ENCODE measurements around the gene RHBG.

DNA sequence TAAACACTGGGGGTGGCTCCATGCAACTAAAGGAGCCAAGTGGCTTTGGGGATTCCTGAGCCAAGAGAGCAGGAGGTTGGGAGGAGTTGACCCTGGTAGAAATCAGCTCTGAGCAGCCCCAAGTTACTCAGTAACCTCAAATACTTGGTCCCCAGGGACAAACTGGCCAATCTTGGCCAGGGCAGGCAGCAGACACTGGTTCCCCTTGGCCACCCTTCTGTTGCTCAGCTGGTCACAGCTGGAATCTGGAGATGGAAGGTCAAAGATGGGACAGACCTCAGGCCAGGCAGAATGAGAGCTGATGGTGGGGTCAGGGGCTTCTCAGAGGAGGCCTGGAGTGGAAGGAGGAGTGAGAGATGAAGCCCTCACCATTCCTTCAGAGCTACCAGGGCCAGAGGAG is 3.3 kb upstream of the RHBG start:
- TF ChIP-seq, protein P1, sequence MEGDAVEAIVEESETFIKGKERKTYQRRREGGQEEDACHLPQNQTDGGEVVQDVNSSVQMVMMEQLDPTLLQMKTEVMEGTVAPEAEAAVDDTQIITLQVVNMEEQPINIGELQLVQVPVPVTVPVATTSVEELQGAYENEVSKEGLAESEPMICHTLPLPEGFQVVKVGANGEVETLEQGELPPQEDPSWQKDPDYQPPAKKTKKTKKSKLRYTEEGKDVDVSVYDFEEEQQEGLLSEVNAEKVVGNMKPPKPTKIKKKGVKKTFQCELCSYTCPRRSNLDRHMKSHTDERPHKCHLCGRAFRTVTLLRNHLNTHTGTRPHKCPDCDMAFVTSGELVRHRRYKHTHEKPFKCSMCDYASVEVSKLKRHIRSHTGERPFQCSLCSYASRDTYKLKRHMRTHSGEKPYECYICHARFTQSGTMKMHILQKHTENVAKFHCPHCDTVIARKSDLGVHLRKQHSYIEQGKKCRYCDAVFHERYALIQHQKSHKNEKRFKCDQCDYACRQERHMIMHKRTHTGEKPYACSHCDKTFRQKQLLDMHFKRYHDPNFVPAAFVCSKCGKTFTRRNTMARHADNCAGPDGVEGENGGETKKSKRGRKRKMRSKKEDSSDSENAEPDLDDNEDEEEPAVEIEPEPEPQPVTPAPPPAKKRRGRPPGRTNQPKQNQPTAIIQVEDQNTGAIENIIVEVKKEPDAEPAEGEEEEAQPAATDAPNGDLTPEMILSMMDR (IDR thresholded peaks at IDR 0.05; ENCODE audit: borderline replicate concordance, extremely low read depth, low read length, poor library complexity, severe bottlenecking), result no peak
- TF ChIP-seq EZH2 (IDR thresholded peaks at IDR 0.05; ENCODE audit: borderline replicate concordance, low read depth, low read length, severe bottlenecking), result no peak
